ENCODE measurements around the gene GGCX. TPM values are rescaled to one million over a fixed set of nuclear protein-coding genes. Genes with fewer than 3 reads are reported as not detected.

Gene GGCX
- total and polyA plus RNA-seq, 9 of the 15 experiments (the other 6 are each of a cell fraction or from before 2014, with no cell fraction given), result 14.4 to 47.1 (median 28.1) TPM

GRCh38 chr2:85577386-85578242 lies 16.3 kb upstream of the GGCX start, which contains the start of gene VAMP8 (continued):
- TF ChIP-seq ZNF318 (IDR thresholded peaks at IDR 0.05; ENCODE audit: borderline replicate concordance in 1 of 2, low read depth in 1 of 2), result no peak
- no peak for TF ChIP-seq GTF2F1 (IDR thresholded peaks at IDR 0.05; ENCODE audit: low read depth, low read length)
- TF ChIP-seq ZFX (CRISPR knock-in tag; IDR thresholded peaks at IDR 0.05), result peak; percentile 31
- TF ChIP-seq HOMEZ (CRISPR knock-in tag; IDR thresholded peaks at IDR 0.05), result no peak
- no peak for TF ChIP-seq CREB5 (CRISPR knock-in tag; IDR thresholded peaks at IDR 0.05)
- no peak for TF ChIP-seq SIN3B (IDR thresholded peaks at IDR 0.05; ENCODE audit: low read depth)
- no peak for TF ChIP-seq ZNF280B (CRISPR knock-in tag; IDR thresholded peaks at IDR 0.05)
- peak; percentile 47 for TF ChIP-seq GABPA (tag; conservative IDR thresholded peaks at IDR 0.05; ENCODE audit: low read depth)
- no peak for TF ChIP-seq MTF1 (CRISPR knock-in tag; IDR thresholded peaks at IDR 0.05; ENCODE audit: borderline replicate concordance)
- no peak for TF ChIP-seq MXD1 (CRISPR knock-in tag; IDR thresholded peaks at IDR 0.05; ENCODE audit: borderline replicate concordance, poor library complexity, severe bottlenecking)
- TF ChIP-seq ZNF785 (CRISPR knock-in tag; IDR thresholded peaks at IDR 0.05), result no peak
- peak; percentile 73 for TF ChIP-seq ZFP36 (IDR thresholded peaks at IDR 0.05; ENCODE audit: low read depth, low read length, partially characterized antibody)

Data from K562 (cell line).